Tibial nerve (tissue), 4 donors: Measurements from ENCODE around the gene SLC43A1. TPM values are rescaled to one million over a fixed set of nuclear protein-coding genes. Genes with fewer than 3 reads are reported as not detected.

Source experiments
- DNase-seq, 2 donors: peaks; one replicate each; pipeline ENCODE4 v3.0.0-alpha.2; 2019; ENCODE audit warnings: low spot score in 2 of 2
- H3K27ac ChIP-seq, 4 donors: fragments of 200-600 bp; sonication (generic) in 3 of 4; one replicate each; pipeline ENCODE4 v1.5.1; 2017 to 2019; ENCODE audit warnings: mild to moderate bottlenecking in 1 of 4
- H3K27me3 ChIP-seq, 2 donors: fragments of 200-600 bp; sonication (generic) in 1 of 2; one replicate each; pipeline versions ENCODE4 v1.5.1 to v1.6.0; 2017 to 2019
- H3K36me3 ChIP-seq, 3 donors: fragments of 200-600 bp; sonication (generic); one replicate each; pipeline ENCODE4 v1.5.1; 2018 to 2019
- H3K4me1 ChIP-seq, 4 donors: fragments of 200-600 bp; sonication (generic) in 3 of 4; one replicate each; pipeline ENCODE4 v1.5.1; 2017 to 2019
- H3K4me3 ChIP-seq, 4 donors: fragments of 200-600 bp; sonication (generic) in 3 of 4; one replicate each; pipeline ENCODE4 v1.5.1; 2017 to 2019; ENCODE audit warnings: mild to moderate bottlenecking in 1 of 4, moderate library complexity in 1 of 4
- H3K9me3 ChIP-seq, 4 donors: fragments of 200-600 bp; sonication (generic) in 3 of 4; one replicate each; pipeline ENCODE4 v1.5.1; 2017 to 2019
- CTCF ChIP-seq, 5 experiments: fragments of 200-600 bp in 3 of 5; fragments of 450-650 bp in 2 of 5; sonication (generic) in 3 of 5; IDR thresholded peaks; one replicate each; pipeline ENCODE4 v1.5.1; 2016 to 2019; ENCODE audit warnings: antibody characterized with exemption in 5 of 5, mild to moderate bottlenecking in 3 of 5, moderate library complexity in 2 of 5
- EP300 ChIP-seq, 2 donors: sonication (generic); formaldehyde crosslinking; IDR thresholded peaks; one replicate each; pipeline ENCODE4 v1.6.1; 2017; ENCODE audit warnings: antibody characterized with exemption in 2 of 2, mild to moderate bottlenecking in 1 of 2
- POLR2A ChIP-seq, 2 donors: fragments of 450-650 bp; IDR thresholded peaks; one replicate each; pipeline ENCODE4 v1.6.1; 2017; ENCODE audit warnings: antibody characterized with exemption in 2 of 2, mild to moderate bottlenecking in 2 of 2, moderate library complexity in 2 of 2
- WGBS, 2 donors: methylation state at CpG; one replicate each; pipeline ENCODE4 v1.1.5; 2018; 5-methylcytosine and 5-hydroxymethylcytosine counted together
- total RNA-seq, 4 donors: library from RNA; depleted of rRNA; stranded (reverse); fragments of >200 nt; gene quantifications; one replicate each; pipeline ENCODE4 v1.1.0, GENCODE V29; 2016

SLC43A1 gene
- total RNA-seq: 10 to 100 TPM; 35.8 to 47.3 (median 42.4) TPM

GRCh38 chr11:57515332-57516060 lies at the start of gene SLC43A1:
SLC43A1 (minus strand) TSS chr11:57515702; CDS start chr11:57514111, 1,591 bp downstream.
- Histone ChIP-seq H3K9me3 (no peaks in the 10 kb centered on the region), H3K27ac (peak within 1 kb of the TSS; percentile 3 to 83 (median 58)), H3K36me3 (no peaks in the 10 kb centered on the region), H3K4me1 (peaks cover 0 to 22% (median 6%) of the 10 kb centered on the region in 4 donors), H3K4me3 (peak within 1 kb of the TSS; percentile 65 to 78 (median 69)), H3K27me3 (no peaks in the 10 kb centered on the region)
- WGBS, 2 donors: 0 to 1% methylated on average over 30 to 47 of the region's 66 CpGs
- TF ChIP-seq POLR2A (IDR thresholded peaks at IDR 0.05) (peak in 1 of 2 donors; percentile 41), EP300 (IDR thresholded peaks at IDR 0.05) (peak in 1 of 2 donors; percentile 27), CTCF (IDR thresholded peaks at IDR 0.05) (peak in 1 of 5 experiments; percentile 16)
- DNase-seq: peak; percentile 43 to 61

- DNase-seq: no peak
- Histone ChIP-seq H3K27me3 (no peaks in the 10 kb centered on the region), H3K27ac (no peak overlapping the region), H3K4me1 (peaks cover 0 to 42% (median 13%) of the 10 kb centered on the region in 4 donors), H3K4me3 (no peak overlapping the region), H3K9me3 (no peaks in the 10 kb centered on the region), H3K36me3 (peaks cover 0 to 31% (median 0%) of the 10 kb centered on the region in 3 donors)
- WGBS, 2 donors: 61 to 63% methylated on average over 4 of the region's 4 CpGs
- no peak for TF ChIP-seq EP300 (IDR thresholded peaks at IDR 0.05)
- TF ChIP-seq POLR2A (IDR thresholded peaks at IDR 0.05): no peak
- TF ChIP-seq CTCF (IDR thresholded peaks at IDR 0.05): no peak
Measured at GRCh38 chr11:57562596-57562995, 47.1 kb upstream of the SLC43A1 start.

GRCh38 chr11:57560146-57560545 lies 44.6 kb upstream of the SLC43A1 start:
- WGBS, 2 donors: 87 to 100% methylated on average over 4 of the region's 4 CpGs
- Histone ChIP-seq H3K36me3 (peaks cover 0 to 56% (median 0%) of the 10 kb centered on the region in 3 donors), H3K4me3 (no peak overlapping the region), H3K9me3 (no peaks in the 10 kb centered on the region), H3K27me3 (no peaks in the 10 kb centered on the region), H3K27ac (no peak overlapping the region), H3K4me1 (peaks cover 0 to 23% (median 1%) of the 10 kb centered on the region in 4 donors)
- TF ChIP-seq CTCF (IDR thresholded peaks at IDR 0.05): no peak
- no peak for DNase-seq

GRCh38 chr11:57556041-57556440 lies 40.5 kb upstream of the SLC43A1 start:
- Histone ChIP-seq H3K4me3 (no peak overlapping the region), H3K27me3 (no peaks in the 10 kb centered on the region), H3K36me3 (peaks cover 0 to 89% (median 10%) of the 10 kb centered on the region in 3 donors), H3K9me3 (no peaks in the 10 kb centered on the region), H3K4me1 (no peaks in the 10 kb centered on the region), H3K27ac (no peak overlapping the region)
- no peak for TF ChIP-seq EP300 (IDR thresholded peaks at IDR 0.05)
- TF ChIP-seq CTCF (IDR thresholded peaks at IDR 0.05): no peak
- TF ChIP-seq POLR2A (IDR thresholded peaks at IDR 0.05): no peak
- 85 to 92% methylated on average over 8 of the region's 8 CpGs for WGBS, 2 donors
- no peak for DNase-seq

- Histone ChIP-seq H3K4me1 (no peaks in the 10 kb centered on the region), H3K36me3 (peaks cover 0 to 95% (median 12%) of the 10 kb centered on the region in 3 donors), H3K9me3 (no peaks in the 10 kb centered on the region), H3K27me3 (no peaks in the 10 kb centered on the region), H3K4me3 (no peak overlapping the region), H3K27ac (no peak overlapping the region)
- no peak for TF ChIP-seq EP300 (IDR thresholded peaks at IDR 0.05)
- no peak for TF ChIP-seq CTCF (IDR thresholded peaks at IDR 0.05)
- no peak for TF ChIP-seq POLR2A (IDR thresholded peaks at IDR 0.05)
- WGBS, 2 donors: 92% methylated on average over 2 of the region's 2 CpGs
- DNase-seq: no peak
Measured at GRCh38 chr11:57555393-57555792, 39.9 kb upstream of the SLC43A1 start.
